GM18511 (cell line): Measurements from ENCODE around the gene CFAP69.
"Not testable (repeated sequence)": the region's sequence is repeated elsewhere in the genome, so short reads cannot be mapped to it uniquely, and the experiment has no call there.

Experiments used
- ATAC-seq: cut with Tn5 transposase; IDR thresholded peaks from one replicate; pipeline ENCODE4 v1.9.1; 2021; ENCODE audit warnings: mild to moderate bottlenecking, moderate library complexity; ENCODE audit not compliant: unreplicated experiment

Gene CFAP69

DNA sequence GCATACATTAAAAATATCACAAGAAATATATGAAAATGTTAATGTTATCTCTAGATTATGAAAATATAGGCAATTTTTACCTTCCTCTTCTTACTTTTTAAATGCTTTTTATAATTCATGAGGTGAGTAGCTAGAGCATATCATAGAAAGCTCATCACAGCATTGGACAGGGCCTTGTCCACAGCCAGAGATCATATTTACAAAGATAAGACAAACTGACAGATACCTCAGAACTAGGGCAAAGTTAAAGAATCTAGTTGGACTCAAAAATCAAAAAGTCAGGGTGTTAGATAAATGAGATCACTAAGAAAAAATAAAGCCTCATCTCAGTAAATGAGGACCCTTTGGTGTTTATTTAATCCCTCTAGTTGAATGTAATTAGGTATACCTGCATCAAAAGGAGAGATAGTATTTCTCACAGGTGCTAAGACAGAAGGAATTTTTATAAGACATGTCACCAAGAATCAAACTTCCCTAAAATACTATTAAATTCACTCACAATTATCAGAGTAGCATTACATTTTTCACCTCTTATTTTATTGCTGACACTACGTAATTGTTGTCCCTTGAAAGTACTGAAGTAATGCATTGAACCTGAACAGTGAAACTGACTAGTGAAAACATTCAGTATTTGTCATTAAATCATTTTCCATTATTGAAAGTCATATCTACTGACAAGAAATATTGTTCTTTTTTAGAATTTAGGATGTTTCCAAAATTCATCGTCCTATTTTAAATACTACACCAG is 25.6 kb downstream of the CFAP69 start:
- ATAC-seq, result no peak

DNA sequence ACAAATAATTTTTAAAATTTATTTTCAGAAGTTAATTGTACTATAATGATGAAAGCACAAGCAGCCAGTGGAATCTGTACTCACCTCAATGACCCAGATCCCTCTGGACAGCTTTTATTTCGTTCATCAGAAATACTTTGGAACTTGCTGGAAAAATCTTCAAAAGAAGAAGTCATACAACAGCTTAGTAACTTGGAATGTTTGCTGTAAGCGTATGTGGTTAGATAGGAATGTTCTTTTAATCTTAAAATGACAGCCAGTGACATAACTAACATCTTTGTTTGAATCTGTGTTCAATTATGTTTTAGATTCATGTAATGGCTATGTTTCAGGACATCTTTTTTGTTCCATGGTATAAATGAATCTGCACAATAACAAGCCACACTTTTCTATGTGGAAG is 26.8 kb downstream of the CFAP69 start:
- no peak for ATAC-seq

DNA sequence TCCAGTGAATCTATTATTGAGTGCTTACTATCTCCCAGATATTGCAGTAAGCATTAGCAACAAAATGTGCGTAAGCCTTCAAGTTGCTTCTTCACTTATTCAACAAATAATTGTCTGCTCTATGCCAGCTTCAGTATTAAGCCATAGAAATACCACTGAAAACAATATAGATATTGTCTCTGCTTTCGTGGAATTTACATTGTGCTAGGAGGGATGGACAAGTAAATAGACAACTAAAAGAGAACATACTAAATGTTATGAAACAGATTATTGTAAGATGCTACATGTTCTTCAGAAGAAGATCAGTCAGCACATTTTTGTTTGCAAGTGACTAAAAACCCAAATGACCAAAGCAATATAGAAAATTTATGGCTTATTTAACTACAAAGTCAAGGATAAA is 27.3 kb downstream of the CFAP69 start:
- ATAC-seq, result no peak

DNA sequence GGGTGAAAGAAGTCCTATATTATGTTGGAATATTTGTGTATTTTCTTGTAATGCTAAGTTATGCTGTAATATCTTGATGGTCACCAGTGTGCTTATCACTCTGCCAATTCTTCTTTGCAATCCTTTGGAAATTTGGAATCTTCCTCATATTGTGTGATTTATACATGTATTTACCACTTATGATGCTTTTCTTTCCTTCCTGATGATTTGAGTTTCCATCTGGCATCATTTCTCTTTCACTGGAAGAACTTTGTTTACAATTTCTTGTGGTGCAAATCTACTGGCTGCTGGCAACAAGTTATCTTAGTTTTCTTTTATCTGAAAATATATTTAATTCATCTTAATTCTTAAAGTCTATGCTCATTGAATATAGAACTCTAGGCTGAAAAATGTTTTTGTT is 29.2 kb downstream of the CFAP69 start:
- no peak for ATAC-seq

DNA sequence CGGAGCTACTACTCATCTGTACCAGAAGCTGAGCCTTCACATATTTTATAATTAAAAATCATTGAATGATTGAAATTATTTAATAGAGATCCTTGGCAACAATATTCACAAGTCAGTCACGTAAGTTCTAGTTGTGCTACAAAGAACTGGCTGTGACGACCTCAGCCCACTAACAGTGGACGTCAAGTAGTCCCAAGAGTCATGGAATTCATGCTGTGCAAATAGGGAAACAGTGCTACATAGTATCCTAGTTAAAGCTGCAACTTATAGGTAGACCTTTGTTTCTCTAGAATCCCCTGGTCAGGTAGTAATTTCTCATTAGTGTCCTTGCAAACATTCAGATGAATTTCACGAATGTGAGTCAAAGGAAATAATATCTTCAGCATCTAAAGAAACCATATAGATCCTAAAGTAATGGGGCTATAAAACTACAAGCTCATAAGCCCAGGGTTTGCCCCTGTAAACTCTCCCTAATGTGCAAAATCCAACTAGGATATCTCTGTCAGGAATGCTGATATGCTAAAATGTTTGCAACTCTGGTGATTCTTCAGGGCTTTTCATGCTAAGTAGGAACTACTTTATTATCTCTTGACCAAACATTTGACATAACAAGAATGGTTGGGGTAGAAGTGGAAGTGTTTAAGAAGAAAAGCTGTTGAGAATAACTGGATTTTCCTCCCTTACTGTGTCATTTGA is 31.2 kb downstream of the CFAP69 start:
- ATAC-seq, result no peak

DNA sequence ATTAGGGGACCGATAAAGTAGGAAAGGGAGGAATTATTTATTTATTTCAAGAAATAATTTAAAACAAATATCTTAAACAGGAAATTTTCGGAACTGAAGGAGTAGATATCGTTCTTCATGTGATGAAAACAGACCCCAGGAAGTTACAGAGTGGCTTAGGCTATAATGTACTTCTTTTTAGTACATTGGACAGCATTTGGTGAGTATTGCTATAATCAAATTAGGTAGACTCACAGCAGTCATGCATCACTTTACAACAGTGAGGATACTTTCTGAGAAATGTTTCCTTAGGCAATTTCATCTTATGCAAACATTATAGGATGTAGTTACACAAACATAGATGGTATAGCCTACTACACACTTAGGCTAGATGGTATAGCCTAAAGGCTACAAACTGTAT is 43.2 kb downstream of the CFAP69 start:
- ATAC-seq, result no peak

DNA sequence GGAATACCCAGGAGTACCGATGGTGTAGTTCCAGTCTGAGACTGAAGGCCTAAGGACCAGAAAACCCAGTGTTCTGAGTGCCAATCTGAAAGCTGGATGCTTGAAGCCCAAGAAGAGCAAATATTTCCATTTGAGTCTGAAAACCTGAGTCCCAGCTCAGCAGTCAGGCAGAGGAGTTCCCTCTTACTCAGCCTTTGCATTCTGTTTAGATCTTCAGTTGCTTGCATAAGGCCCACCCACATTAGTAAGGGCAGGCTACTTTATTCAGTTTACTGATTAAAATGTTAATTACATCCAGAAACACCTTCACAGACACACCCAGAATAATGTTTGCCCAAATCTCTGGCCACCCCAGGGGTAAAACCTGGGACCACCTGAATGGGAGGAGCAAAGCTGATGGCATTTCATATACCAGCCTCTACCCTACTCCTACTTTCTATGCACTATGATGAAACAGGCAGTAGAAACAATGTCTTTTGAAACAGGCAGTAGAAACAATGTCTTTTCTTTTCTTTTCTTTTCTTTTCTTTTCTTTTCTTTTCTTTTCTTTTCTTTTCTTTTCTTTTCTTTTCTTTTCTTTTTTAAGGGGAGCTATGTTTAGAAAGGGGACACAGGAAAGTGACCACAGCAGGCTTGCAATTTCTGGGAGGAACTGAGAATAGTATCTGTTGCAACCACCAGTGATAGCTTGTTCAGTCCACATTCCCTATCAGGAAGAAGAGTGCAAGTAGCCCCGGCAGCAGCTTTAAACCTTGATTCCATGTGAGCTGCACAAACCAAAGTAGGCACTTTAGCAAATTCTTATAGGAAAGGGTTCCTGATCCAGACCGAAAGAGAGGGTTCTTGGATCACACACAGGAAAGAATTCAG is 45.5 kb downstream of the CFAP69 start:
- no peak for ATAC-seq

DNA sequence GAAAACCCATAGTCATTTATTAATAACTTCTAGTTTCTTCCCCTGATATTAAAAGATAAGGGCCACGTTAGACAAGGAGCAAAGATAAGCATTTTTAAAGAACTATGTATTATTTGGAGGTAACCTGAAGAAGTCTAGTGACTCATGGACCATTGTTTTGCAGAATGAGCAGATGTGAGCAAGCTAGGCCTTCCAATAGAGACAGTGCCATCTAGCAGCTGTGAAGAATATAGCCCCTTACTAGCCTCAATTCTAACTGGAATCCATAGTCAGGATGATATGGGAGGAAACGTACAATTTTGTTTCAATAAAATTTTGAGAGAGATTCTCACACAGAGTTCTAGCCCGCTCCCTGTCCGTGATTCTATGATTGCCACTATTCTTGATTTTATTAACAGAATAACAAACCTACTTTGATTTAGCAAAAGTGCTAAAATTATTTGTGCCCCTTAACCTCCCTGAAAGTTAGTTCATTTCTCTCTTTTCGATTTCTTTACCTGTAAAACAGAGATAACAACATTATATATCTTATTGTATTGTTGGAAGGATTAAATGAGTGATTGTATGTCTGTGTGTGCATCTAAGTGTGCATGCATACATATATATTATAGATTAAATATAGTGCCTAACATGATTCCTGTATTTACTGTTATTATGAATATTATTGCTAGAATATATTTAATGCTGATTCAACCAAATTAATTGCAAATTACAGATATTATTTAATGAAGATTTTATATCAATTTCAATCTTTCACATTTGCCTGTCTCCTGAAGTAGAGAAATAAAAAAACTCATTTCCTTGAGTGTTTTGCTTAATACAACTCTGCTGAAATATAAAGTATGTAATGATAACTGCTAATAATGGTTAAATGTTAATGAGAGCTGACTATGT is 53.4 kb downstream of the CFAP69 start:
- ATAC-seq, result peak; percentile 89

DNA sequence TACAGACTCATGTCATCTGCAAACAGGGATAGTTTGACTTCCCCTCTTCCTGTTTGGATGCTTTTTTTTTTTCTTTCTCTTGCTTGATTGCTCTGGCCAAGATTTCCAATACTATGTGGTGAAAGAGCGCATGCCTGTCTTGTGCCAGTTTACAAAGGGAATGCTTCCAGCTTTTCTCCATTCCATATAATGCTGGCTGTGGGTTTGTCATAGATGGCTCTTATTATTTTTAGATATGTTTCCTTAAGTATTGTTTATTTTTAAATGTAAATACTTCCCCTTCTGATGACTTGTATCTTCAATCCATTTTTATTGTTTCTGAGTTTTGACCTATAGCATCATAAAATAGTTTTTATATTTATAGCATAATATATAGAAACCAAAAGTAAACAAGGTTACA is 58.3 kb downstream of the CFAP69 start:
- no peak for ATAC-seq

DNA sequence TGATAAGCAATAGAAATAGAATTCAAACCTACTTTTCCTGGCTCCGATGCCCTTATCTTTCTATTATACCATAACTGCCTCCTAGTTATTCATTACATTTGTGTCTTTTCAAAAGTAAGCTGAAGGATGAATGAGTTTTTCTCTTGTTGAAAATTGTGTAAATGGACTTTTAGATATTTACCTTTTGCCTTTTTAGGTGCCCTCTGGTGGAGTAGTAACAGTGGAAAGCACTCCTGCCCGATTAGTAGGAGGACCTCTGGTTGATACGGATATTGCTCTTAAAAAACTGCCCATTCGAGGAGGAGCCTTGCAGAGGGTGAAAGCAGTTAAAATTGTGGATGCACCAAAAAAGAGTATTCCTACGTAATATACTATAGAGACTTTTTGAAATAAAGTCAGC is 64.9 kb downstream of the CFAP69 start:
- no peak for ATAC-seq

DNA sequence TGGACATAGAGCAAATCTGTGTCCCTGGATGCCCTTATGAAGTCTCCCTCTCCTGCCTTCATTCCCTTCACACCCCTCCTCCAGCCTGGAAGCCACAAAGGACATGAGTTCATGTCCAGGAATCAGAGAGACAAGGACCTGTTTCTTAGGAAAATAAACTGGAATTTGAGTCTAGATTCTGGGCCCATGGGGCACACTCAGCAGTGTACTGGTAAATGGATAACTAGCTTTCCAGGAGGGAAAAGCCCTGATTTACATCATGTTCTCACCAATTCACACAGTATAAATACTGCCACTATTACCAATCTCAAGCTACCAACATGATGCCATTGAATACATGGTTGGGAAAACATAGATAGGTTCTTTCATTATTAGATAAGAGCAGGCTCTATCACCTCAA is 66.2 kb downstream of the CFAP69 start:
- ATAC-seq, result no peak

DNA sequence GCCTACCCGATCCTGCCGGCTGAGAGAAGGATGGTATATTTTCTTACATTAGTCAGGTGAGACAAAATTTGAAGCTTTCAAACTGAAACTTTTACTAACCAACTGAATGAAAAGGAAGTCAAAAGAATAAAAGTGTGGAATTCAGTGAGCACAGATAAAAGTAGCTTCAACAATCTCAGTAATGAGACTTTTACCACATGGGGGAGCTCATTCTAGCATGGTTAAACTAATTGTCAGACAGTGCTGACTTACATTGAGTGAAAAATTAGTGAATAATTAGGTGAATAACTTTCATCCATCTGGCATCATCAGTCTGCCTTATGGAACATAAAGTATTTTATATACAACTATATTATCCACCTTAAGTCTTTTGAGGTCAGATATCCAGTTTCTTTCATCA is 67.8 kb downstream of the CFAP69 start:
- ATAC-seq, result no peak

DNA sequence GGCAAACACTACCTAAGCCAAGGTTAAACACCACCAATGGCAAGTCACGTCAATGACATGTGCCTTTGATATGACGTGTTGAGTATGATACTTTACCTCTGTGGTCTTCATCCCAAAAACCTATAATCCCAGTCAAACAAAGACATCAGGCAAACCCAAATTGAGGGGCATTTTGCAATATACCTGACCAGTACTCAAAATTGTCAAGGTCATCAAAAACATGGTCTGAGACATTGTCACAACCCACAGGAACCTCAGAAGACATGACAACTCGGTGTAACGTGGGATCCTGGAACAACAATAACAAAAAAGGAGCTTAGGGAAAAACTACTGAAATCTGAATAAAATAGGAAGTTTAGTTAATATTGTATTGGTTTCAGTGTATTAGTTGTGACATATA is 68.9 kb downstream of the CFAP69 start:
- no peak for ATAC-seq

DNA sequence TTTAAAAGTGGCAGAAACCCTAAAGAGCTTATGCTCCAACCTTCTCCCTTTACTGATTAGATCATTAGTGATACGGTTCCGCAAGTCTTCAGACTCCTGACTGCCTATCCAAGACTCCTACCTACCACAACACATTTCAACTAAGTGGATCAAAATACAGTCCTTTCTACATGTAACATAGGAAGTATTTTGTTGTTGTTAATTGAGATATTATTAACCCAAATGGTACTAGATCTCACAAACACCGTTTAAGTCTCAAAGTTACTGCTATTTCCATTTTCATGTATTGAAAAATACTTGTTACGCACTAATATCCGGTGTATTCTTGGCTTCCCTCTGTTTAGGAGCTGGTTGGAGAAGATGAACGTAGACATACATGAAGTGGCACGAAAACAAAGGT is 75.0 kb downstream of the CFAP69 start:
- ATAC-seq, result no peak

DNA sequence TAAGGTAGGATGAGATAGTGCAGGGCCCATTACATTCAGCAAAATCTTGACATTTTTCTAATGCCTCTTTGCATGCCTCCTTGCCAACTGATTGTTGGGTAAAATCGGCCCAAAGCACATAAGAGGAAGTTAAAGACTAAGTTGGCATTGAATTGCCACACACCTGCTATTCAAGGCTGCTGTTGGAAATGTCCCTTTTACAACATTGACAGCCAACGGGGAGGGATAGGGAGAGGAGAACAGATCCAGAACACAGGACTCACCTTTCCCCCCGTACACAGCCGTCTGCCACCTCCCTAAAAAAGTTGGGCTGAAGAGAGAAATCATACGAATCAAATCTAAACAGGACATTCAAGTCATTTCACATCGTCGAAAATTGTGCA is 75.4 kb downstream of the CFAP69 start:
- ATAC-seq, result no peak

DNA sequence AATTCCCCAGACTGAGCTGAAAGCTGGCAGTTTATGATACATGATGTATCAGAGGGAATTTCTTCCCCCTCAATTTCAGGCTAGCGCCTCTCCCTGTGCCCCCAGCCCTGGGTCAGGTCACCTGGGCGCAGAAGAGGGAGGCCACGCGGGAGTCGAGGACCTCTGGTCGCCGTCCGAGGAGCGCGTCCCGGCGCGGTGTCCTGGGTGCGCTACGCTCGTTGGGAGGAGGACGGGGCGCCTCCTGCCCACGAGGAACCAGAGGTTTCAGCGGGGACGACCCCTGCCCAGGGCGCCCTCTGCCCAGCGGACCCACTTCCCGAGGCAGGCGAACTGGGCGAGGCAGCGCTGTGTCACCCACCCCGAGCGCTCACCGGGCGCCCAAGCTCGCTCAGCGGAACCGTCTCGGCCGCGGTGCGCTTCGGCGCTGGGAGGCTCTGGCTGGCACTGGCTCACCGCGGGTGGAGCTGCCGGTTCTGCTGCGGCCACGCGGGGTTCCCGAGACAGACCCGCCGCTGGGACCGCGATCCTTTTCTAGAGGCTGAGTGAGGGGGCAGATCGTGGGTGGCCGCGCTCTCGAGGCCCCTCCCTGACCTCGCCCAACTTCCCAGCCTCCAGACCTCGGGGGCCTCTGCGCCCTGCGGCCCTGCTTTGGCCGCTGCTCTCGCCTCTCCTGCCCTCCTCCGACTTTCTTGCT is 76.0 kb downstream of the CFAP69 start, which contains the start of gene FAM237B:
TSS of gene FAM237B (minus strand) at position 504 of the 694 bp plus-strand sequence. CDS start 1,556 bp downstream, outside the sequence.
- no peak for ATAC-seq

DNA sequence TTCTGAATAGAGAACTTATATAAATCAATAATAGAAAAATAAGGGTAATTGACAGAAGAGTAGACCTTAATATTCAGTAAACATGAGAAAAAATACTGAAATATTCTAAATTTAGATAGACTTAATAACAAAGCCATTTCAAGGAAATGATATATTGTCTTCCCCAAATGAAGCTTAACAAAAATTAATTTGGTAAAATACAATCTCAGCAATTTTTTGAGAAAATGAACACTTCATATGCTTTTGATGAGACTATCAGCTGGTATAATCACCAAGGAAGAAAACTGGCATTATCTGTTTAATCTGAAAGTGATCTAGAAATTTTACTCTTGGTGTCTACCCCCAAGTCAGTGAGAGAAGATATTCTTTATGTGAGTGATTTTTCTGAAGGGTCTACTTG is 77.9 kb downstream of the CFAP69 start:
- ATAC-seq, result no peak

DNA sequence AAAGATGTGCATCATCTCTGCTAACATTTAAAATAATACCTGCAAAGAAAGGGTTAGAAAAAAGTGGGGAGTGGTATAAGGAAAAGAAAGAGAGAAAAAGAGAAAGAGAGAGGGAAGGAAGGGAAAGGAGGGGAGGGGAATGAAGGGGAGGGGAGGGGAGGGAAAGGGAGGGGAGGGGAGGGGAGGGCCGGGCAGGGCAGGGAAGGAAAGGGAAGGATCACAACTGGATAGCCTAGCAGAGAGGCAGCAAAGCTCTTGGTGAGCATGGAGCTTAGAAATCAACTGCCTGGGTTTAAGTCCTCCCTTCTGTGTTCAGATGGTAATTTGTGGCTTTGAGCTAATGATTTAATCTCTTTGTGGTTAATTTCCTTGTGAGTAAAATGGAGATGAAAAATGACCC is 81.5 kb downstream of the CFAP69 start:
- no peak for ATAC-seq

DNA sequence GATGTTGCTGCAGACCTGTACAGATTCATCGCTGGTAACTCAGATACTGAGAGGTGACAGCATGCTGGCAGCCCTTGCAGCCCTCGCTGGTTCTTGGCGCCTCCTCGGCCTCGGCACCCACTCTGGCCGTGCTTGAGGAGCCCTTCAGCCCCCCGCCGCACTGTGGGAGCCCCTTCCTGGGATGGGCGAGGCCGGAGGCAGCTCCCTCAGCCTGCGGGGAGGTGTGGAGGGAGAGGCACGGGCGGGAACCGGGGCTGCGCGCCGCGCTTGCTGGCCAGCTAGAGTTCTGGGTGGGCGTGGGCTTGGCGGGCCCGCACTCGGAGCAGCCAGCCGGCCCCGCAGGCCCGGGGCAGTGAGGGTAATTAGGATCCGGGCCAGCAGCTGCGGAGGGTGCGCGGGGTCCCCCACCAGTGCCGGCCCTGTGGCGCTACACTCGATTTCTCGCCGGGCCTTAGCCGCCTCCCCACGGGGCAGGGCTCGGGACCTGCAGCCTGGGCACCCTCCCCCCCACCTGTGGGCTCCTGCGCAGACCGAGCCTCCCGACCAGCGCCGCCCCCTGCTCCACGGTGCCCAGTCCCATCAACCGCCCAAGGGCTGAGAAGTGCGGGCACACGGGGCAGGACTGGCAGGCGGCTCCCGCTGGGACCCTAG is 89.3 kb downstream of the CFAP69 start:
- no peak for ATAC-seq

DNA sequence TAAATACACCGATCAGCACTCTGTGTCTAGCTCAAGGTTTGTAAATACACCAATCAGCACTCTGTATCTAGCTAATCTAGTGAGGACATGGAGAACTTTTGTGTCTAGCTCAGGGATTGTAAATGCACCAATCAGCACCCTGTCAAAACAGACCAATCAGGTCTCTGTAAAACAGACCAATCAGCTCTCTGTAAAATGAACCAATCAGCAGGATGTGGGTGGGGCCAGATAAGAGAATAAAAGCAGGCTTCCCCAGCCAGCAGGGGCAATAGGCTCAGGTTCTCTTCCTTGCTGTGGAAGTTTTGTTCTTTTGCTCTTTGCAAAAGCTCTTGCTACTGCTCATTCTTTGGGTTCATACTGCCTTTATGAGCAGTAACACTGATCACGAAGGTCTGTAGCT is 90.0 kb downstream of the CFAP69 start:
- ATAC-seq, result not testable (repeated sequence)
